RPMI7951 (cell line): ENCODE data around the gene DOCK4. TPM values are rescaled to one million over a fixed set of nuclear protein-coding genes. Genes with fewer than 3 reads are reported as not detected.

Experiments used
- DNase-seq: peaks from one replicate; pipeline ENCODE4 v3.0.0-alpha.2; 2012; ENCODE audit warnings: low read depth
- total RNA-seq: library from RNA; depleted of rRNA; stranded (reverse); fragments of >200 nt; shearing (Covaris generic); gene quantifications from 2 replicates; pipeline ENCODE4 v1.2.3, GENCODE V29; 2014

Gene DOCK4
- total RNA-seq, 1 experiment from 2014 or later, result 10.8 TPM

DNA sequence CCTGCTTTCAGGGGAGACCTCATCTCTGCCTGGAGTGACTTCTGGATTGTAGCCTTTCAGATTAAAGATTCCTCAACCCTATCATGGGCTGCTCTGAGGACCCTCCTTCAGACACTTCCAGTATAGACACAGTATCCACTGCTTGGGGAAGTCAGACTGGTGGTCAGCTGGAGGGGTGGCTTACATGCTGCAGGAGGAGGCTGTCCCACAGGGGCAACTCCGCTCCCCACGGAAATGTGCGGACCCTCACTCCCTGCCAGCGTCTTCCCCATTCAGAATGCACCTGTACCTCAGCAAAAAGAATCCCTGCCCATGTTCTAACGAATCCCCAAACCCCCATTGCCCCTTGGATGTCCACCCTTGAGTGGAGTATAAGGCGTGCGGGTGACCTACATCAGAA is 95.5 kb downstream of the DOCK4 start:
- DNase-seq, result no peak

DNA sequence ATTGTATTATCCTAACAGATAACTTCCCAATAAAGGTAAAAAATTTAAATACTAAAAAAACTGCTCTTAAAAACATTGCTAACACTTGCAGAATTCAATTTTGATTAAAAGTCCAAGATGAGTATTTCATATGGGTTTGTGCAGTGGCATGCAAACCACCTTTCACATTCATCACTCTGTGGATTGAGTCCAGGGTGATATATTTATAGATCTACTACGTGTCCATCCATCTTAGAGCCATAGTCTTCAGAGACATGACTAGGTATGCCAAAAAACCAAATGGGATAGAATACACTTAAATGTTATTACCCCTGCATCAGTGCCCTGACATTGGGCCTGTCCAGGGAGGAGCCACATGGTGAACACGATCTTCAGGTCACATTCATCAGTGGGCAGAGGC is 96.0 kb downstream of the DOCK4 start:
- no peak for DNase-seq

DNA sequence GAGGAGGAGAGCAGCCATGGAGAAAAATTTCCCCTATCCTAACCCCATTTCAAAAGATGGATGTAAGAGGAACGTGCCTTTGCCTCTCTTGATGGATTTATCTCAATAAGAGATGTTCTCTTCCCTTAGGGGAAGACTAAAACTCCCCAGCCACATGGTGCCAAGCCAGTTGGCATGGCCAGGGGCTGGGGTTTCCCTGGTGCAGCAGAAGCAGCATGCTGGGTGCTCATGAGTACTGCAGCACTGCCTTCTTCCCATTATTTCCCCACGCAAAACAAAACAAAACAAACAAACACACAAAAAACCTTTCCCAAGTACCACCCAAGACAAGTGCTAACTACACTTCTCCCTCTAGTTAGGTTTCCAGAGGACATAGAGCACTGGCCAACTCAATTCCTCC is 97.2 kb downstream of the DOCK4 start:
- DNase-seq, result no peak

DNA sequence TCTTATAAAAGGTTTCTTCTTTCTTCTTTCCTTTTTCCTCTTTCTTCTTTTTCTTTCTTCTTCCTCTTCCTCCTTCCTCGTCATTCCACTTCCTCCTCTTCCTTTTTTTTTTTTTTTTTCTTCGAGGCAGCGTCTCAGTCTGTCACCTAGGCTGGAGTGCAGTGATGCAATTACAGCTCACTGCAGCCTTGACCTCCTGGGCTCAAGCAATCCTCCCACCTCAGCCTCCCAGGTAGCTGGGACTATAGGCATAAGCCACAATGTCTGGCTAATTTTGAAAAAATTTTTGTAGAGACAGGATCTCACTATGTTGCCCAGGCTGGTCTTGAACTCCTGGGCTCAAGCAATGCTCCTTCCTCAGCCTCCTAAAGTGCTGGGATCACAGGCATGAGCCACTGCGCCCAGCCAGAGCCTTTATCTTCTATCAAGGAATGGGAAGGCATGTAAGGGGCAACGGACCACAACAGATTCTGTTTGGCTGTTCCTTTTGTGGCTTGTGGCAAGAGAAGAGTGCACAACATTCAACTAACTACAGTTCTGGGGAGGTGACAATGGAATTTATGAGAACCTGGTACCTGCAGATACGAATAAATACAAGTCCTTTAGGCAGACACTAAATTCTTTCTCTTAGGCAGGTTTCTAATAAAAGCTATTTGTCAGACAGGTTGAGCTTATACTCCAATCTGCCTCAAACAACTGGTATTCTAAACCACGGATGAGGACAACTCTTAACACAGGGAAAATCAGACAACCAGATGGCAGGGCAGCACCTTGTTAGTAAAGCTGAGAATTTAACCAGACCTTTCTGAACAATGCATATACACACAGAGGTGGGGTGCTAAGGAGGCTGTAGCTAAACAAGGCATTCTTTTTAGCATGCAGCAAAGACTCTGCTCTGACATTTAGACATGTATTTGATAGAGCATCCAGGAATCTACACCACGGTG is 100.3 kb downstream of the DOCK4 start:
- DNase-seq, result no peak

DNA sequence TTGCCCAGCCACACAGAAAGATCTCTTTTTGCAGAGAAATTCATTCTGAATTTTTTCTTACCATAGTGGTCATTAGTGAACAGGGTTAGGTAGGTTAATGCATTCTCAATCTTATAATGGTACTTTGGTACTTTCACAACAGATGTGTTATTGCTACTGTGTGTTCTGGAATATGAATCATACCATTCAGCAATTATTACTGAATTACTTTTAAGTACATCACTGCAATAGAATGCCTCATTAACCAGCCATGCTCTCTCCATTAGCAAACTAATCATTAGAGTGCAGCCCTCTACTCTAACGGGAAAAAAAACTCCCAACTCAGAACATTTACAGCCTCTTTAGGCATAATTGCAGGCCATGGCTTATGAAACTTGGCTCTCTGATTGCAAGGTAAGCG is 102.1 kb downstream of the DOCK4 start:
- no peak for DNase-seq

DNA sequence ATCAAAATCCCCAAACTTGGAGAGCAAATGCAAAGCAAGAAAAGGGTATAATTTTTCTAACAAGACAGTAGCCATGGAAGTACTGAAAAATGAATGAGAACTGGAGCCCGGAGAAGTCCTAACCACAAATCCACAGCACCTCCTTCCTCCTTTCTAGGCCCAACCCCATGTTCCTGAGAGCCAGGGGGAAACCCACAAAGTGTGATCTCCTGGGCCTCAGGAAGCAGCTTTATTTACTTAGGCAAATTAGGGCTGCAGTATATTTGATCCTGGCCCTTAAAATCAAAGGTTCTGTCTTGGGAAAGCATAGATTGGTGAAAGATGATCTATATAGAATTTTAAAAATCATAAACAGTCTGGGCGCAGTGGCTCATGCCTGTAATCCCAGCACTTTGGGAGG is 103.0 kb downstream of the DOCK4 start:
- peak; percentile 49 for DNase-seq

DNA sequence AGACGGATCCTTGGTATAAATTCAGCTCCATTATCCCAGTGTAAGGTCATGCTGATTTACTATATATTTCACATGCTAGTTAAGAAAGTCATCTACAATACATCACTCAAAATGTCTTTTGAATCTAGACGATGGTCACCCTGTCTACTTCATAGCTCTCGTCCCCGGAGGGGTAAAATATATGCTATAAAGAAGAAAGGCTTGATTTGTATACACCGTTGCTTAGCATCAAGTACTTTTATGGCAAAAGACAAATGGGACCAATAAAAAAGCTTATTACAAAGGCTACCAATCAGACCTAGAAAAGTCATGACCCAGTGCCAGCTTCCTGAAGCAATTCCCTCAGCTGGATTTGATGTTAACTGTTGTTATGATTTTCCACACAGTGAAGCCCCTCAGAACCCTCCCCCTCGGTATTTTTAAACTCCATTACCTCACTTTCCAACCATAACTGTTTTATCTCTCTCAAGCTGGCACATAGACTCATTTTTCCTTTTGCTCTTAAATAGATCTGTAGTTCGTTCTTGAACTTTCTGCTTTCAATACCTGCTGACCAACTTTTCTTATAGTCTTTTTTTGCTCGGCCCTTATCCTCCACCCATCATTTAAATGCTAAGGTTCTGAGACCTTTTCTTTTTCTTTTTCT is 104.9 kb downstream of the DOCK4 start:
- no peak for DNase-seq

DNA sequence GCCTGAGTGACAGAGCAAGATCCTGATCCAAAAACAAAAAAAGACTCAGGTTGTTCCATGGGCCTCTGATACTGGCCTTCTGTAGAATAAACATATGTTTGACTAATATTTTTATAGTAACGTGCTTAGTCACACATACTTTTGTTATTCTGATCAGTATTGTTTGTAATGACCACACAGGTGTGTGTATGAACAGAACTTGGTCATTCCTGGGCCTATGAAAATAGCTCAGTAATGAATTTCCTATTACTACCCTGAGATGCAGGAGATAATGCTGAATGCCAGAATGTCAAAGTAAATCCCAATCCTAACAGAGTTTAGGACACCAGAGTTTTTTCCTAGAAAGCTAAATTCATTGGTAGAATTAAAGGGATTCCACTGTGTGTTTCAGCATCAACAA is 108.7 kb downstream of the DOCK4 start:
- no peak for DNase-seq

DNA sequence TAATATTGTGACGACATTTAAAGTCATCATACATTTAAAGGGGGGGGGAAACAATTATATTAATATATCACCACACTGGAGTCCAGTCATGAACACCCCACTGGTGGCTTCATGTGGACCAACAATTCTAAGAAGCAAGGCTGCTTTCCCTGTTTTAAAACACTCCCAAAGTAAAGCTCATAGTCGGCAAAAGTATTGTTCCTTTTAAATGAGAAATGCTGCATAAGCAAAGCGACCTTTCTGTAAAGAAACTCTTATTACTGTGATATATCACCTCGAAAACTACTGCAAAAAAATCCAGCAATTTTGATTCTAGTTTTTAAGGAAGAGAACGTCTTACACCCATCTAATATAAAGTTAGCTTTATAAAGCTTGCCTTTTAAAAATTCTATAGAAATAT is 112.8 kb downstream of the DOCK4 start:
- no peak for DNase-seq

DNA sequence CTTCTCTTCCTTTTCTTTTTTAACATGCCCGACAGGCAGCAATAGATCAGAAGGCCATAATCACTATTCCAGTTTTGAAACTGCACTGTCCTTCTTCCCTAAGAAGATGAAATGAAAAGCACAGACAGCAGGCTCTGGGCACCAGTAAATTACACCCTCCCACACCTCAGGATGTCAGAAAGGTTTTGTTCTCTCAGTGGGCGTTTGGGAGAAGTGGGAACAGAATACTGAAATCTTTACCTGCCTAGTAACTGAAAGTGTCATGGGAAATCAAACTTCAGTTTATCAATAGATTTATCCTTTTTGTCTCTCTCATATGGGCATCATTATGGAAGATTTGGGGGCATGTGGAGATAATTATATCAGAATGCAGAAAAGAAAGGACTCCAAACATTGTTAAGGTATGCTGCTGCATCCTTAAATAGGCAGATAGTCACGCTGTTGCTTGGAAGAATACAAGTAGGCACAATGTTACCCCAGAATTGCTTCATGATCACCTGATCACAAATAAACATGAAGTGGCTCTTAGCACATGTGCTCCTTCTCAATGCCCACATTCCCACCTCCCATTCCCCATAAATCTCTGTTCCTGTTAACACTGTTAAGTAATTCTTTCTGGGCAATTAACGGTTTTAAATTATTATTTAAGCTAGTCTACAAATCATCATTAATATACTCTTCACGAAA is 113.3 kb downstream of the DOCK4 start:
- DNase-seq, result no peak

DNA sequence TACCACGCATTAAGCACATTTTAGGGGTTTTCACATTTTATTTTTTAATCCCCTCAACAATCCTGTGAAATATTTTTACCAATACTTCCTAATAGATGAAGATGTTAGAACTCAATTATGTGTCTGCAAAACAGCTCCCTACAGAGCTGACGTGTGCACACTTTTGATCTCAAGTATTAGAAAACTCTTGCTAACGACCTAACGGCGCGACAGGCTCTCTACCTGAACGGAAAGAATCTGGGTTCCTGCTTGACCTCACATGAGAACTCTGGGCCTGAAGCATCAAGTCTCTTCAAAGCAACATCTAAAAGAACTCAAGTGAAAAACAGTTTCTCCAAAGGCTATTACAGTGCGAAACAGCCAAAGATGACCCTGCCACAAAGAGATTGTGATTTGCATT is 113.9 kb downstream of the DOCK4 start:
- no peak for DNase-seq

DNA sequence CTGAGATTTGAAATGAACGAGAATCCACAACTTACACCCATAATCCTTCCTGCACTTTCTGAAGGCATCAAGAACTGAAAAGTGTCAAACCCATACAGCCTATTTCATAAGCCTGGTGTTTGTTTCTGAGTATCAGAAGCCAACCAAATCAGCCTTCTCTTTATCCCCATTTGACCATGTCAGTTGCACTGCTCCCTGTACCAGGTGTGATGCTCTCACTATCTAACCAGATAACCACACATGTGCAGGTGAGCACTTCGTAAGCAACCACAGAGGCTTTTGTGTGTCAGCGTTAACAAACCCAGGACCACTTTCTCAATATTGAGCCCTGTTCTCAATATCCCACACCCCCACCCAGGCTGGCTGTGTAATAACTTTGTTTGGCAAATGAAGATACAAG is 114.4 kb downstream of the DOCK4 start:
- no peak for DNase-seq

DNA sequence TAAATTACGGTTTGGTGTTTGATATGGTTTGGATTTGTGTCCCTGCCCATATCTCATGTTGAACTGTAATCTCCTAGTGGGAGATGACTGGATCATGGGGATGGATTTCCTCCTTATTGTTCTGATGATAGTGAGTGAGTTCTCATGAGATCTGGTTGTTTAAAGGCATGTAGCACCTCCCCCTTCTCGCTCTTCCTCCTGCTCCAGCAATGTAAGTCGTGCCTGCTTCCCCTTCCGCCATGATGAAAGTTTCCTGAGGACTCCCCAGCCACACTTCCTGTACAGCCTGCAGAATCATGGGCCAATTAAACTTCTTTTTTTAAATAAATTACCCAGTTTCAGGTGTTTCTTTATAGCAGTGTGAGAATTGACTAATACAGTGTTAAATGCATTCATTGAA is 116.6 kb downstream of the DOCK4 start:
- DNase-seq, result no peak

DNA sequence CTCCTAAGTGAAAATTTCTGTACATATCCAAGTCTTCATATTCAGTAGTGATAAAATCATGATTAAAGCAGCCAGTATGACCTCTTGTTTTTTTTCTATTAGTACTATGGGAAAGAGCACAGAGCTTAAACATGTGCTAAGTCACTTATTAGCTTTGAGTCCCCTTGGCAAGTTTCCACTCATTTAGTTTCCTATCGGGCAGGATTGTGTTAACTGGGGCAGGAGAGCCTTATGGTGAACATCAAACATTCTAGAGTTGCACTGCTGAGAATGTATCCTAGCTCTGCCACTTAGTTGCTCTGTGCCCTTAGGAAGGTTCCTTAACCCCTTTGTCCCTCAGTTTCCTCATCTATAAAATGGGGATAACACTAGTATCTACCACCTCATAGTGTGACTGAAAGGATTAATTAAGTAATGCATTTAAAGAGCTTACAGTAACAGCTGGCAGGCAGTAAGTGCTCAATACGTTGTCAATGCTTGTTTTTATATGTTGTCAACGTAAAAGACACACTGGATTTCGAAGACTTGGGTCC is 117.6 kb downstream of the DOCK4 start:
- DNase-seq, result no peak

DNA sequence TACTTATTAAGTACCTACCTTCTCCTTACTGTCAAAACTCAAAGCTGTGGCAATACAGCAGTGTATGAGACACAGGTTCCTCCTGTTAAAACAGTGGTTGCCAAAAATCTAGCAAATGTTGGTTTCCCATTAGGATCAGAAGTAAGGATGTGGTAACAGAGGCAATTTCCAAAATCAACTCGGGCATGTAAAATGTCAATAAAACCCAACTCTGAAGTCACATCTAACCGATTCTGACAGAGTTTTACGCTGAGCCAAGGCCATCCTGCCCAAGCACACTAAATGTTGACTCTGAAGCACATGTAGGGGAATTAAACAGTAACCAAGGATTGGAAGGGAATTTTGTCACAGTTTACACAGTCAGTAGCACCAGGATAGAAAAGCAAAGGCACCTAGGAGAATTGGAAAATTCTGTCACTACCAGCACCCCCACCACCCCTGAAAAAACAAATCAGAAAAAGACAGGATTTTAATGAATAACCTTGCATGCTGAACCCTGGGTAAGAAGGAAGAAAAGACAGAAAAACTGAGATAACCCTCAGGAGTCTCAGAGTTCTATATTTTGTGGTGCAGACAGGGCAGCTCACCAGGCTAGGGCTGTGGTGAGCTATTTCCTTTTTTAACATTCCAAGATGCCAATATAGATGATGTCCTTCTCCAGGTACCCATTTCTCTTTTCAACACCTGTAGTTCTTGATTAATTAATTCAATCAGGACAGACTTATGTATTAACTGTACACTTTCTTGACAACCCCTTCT is 119.5 kb downstream of the DOCK4 start:
- DNase-seq, result no peak

DNA sequence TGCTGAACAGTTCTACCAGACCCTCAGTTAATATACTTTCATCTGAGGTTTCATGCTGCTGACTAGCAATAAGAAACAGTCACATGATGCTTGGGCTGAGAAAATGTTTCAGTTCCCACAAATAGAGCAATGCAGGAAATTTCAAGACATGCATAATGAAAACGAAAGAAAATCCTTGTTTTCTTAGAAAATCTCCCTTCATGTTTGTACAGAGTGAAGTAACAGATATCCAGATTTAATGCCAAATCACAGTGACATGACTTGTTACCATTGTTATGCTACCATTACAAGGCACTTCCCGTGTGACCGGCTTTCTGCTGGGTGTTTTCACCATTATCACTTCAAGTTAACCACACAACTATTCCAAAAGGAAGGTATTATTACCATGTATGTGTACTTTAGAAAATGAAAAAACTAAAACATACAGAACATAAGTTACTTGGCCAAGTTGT is 121.7 kb downstream of the DOCK4 start:
- DNase-seq, result peak; percentile 16

DNA sequence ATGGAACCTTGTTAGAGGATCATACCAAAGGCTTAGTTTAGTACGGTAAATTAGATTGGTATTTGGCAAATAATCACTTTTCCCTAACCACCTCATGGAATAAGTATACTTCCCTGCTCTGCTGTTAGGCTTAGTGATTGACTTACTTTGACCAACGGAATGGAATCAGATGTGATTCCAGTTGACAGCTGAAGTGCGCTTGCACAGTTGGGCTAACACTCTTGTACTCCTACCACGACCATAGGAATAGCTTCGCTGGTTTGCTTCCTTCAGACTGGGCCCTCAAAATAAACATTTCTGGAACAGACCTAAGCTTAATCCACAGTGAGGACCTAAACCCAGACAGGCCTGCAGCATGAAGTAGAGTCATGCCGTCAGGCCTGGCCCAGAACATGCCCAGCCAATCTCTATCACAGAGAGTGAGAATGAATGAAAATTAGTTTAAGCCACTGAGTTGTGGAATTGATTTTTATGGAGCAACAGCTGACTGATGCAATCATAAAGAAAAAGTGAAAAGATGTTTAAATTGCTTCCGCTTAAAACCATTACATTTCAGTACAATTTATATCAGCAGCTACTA is 122.3 kb downstream of the DOCK4 start:
- no peak for DNase-seq

DNA sequence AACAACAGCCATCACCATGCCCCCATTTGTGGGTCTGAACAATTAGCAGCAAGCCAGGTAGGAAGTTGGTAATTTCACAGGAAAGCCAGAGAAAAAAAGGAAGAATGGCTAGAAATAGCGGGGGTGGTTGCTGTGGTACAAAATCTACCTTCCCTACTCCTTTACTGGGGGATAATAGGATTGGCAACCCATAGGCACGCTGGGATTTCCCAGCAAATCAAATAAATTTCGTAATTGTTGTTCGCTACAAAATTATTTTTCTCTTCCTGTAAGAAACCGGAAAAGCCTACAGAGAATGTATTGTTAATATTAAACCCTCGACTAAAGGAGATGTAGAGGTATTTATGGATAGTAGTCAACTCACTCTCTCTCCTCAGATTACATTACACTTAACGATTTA is 123.9 kb downstream of the DOCK4 start:
- DNase-seq, result no peak

DNA sequence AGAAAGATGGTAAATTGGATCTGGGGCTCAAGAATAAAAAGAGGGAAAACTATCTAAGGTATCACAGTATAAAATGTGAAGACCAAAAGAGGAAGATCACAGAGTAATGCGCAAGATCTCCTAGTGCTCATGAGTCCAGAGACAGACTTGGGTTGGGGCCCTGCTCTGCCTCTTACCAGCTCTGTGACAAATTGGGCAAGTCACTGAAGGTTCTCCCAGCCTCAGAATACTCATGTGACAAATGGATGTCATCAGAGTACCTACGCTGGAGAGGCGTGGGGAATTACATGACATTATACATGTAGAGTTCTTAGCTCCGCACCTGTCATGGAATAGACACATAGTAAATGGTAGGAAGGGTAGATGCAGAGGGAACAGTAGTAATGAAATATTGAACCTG is 124.4 kb downstream of the DOCK4 start:
- no peak for DNase-seq

DNA sequence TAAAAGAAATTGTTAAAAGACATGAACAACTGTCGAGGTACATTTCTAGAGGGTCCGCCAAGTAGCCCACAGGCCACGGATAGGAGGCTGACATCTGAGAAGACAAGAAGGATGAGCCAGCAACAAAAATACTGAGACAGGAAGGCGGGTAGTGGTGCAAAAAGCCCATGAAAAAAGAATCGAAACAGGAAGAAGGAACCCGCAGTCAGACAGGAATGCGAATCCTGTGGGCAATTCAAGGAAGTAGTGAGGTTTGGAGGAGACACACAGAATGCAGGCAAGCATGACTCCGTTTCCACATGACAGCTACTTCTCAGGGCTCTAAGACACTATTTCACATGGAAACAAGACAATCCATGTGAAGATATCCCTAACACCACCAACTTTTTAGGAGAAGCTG is 125.2 kb downstream of the DOCK4 start:
- no peak for DNase-seq

DNA sequence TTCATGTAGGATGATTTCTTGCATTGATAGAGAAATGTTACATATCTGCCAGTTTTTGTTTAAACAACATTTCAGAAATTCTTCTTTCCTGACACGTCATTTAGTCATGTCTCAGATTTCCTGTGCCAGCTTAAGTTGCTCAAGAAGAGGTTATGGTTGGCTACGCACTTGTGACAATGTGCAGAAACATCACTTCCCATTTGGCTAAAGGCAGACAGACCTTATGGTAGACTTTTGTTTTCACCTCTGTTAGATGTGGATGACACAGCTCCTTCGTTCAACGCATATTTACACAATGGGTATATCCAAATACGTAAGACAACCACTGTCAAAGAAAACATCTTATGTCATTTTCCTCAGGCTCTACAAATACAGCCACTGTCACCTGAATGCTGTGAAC is 125.8 kb downstream of the DOCK4 start:
- peak; percentile 71 for DNase-seq
